ENCODE data around the gene DOK6. TPM values are rescaled to one million over a fixed set of nuclear protein-coding genes. Genes with fewer than 3 reads are reported as not detected.

DOK6 gene
- total RNA-seq, 4 donors from 2014 or later = 0.13 to 0.17 TPM; not detected in 2

DNA sequence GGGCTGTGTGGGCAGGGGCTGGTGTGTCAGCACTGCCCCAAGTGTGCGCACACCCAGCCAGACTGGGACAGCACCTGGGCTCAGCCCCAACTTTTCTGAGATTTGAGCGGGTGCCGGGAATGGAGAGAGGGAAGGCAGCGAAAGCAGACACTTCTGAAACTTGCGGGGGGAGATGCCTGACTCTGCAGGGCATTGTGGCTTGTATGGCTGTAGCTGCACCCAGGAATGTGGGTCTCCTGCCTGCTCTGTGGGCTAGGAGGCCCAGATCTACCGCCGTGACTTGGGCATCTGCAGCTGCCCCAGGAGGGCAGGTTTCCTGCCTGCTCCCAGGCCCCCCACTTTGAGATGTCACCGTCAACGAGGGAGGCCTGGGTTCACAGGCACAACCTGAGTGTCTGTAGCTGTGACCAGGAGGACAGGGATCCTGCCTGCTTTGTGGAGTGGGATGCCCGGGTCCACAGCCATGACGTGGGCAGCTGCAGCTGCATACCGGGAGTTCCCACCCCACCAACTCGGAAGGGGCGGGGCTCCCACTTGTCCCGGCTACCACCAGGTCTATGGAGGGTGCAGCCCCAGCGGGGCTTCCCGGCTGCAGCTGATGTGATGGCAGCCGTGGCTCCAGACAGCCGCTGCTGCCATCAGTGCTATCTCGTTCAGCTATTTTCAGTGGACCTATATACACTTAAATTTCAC lies 95.3 kb downstream of the DOK6 start:
- H3K27ac ChIP-seq = no peak overlapping the region
- DNase-seq = no peak
- in situ Hi-C loops (cut with MboI; ENCODE audit: low sequenced_read_pairs in 4 of 4) = no loop called here

DNA sequence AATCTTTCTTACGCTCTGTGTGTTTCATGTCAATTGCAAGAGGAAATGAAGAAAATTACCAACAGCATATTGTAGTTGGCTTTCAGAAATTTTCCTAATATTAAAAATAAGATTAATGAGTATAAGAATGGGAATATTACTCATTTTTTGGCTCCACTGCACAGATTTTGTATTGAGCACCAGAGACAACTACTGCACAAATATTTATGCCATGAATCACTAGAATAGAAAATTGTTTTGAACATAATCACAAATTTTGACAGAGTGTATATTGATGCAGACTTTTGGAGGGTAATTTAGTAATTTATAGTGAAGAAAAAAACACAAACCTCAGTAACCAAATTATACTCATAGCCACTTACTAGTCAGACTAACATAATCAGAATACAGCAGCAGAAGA lies 118.3 kb downstream of the DOK6 start:
- no peaks in the 10 kb centered on the region for H3K36me3 ChIP-seq
- H3K4me1 ChIP-seq = no peaks in the 10 kb centered on the region
- ATAC-seq = no peak
- TF ChIP-seq POLR2A (IDR thresholded peaks at IDR 0.05) = no peak
- TF ChIP-seq, protein P1, sequence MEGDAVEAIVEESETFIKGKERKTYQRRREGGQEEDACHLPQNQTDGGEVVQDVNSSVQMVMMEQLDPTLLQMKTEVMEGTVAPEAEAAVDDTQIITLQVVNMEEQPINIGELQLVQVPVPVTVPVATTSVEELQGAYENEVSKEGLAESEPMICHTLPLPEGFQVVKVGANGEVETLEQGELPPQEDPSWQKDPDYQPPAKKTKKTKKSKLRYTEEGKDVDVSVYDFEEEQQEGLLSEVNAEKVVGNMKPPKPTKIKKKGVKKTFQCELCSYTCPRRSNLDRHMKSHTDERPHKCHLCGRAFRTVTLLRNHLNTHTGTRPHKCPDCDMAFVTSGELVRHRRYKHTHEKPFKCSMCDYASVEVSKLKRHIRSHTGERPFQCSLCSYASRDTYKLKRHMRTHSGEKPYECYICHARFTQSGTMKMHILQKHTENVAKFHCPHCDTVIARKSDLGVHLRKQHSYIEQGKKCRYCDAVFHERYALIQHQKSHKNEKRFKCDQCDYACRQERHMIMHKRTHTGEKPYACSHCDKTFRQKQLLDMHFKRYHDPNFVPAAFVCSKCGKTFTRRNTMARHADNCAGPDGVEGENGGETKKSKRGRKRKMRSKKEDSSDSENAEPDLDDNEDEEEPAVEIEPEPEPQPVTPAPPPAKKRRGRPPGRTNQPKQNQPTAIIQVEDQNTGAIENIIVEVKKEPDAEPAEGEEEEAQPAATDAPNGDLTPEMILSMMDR (IDR thresholded peaks at IDR 0.05 in 4 of 5, conservative IDR thresholded peaks at IDR 0.05 in 1 of 5) = no peak
- no peak overlapping the region for H3K27ac ChIP-seq
- in situ Hi-C loops (cut with MboI; ENCODE audit: low sequenced_read_pairs in 4 of 4) (no loop called here), intact Hi-C loops (cut with DNase I; ENCODE audit: low total_unique reads) (no loop called here)
- no peak for DNase-seq
- no peaks in the 10 kb centered on the region for H3K27me3 ChIP-seq
- H3K4me3 ChIP-seq = no peak overlapping the region
- no peaks in the 10 kb centered on the region for H3K9me3 ChIP-seq

More for the DNA sequence above, 95.3 kb downstream of the DOK6 start:
- no peak for ATAC-seq
- no peaks in the 10 kb centered on the region for H3K27me3 ChIP-seq
- TF ChIP-seq POLR2A (IDR thresholded peaks at IDR 0.05) = no peak
- TF ChIP-seq, protein P1 (IDR thresholded peaks at IDR 0.05 in 4 of 5, conservative IDR thresholded peaks at IDR 0.05 in 1 of 5) = no peak
- no peaks in the 10 kb centered on the region for H3K9me3 ChIP-seq
- no peaks in the 10 kb centered on the region for H3K4me1 ChIP-seq
- intact Hi-C loops (cut with DNase I; ENCODE audit: low total_unique reads) = no loop called here
- no peak overlapping the region for H3K4me3 ChIP-seq
- no peaks in the 10 kb centered on the region for H3K36me3 ChIP-seq

DNA sequence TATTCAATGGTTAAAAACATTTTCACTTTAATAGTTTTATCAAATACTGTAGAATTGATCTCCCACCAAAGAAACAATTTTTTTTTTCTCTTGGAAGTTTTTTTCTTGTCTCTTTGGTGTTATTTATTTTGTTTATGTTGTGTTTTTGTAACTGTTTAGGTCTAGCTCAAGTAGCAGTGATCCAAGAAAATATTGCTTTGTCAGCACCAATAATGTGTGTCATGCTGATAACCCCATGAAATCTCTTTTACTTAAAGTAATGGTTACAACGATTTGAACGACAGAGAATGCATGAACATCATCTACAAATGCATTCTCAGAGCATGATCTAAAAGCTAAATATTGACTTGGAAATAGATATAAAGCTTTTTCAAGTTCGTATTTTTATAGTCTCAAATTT lies 122.9 kb downstream of the DOK6 start:
- Histone ChIP-seq H3K9me3 (no peaks in the 10 kb centered on the region), H3K36me3 (no peaks in the 10 kb centered on the region), H3K27ac (no peak overlapping the region), H3K4me3 (no peak overlapping the region), H3K27me3 (no peaks in the 10 kb centered on the region), H3K4me1 (no peaks in the 10 kb centered on the region)
- DNase-seq = no peak
- in situ Hi-C loops (cut with MboI; ENCODE audit: low sequenced_read_pairs in 4 of 4) = no loop called here
- intact Hi-C loops (cut with DNase I; ENCODE audit: low total_unique reads) = no loop called here
- ATAC-seq = no peak
- no peak for TF ChIP-seq POLR2A (IDR thresholded peaks at IDR 0.05)
- TF ChIP-seq, protein P1 (IDR thresholded peaks at IDR 0.05 in 4 of 5, conservative IDR thresholded peaks at IDR 0.05 in 1 of 5) = no peak

DNA sequence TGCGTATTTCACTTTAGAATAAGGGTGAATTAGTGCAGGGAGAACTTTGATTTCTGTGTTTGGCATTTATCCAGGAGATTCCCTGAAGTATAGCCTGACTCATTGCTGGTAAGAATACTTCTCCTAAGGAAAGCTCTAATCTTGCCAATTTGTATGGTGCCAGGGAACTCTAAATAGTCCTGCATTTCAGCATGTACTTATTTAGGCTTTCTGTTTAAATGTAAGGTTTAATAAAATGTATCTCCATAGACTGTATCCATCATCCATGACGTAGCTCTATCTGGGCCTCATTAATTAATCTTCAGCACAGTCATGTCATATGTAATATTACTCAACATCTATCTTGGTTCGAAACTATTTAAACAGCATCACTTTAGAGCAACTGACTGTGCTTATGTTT lies 127.7 kb downstream of the DOK6 start:
- ATAC-seq (no peak), DNase-seq (no peak)
- H3K4me1 ChIP-seq = no peaks in the 10 kb centered on the region
- H3K27ac ChIP-seq = no peak overlapping the region
- H3K9me3 ChIP-seq = no peaks in the 10 kb centered on the region
- no peaks in the 10 kb centered on the region for H3K27me3 ChIP-seq
- H3K4me3 ChIP-seq = no peak overlapping the region
- in situ Hi-C loops (cut with MboI; ENCODE audit: low sequenced_read_pairs in 4 of 4) (no loop called here), intact Hi-C loops (cut with DNase I; ENCODE audit: low total_unique reads) (no loop called here)
- TF ChIP-seq, protein P1 (IDR thresholded peaks at IDR 0.05 in 4 of 5, conservative IDR thresholded peaks at IDR 0.05 in 1 of 5) = no peak
- no peak for TF ChIP-seq POLR2A (IDR thresholded peaks at IDR 0.05)
- no peaks in the 10 kb centered on the region for H3K36me3 ChIP-seq

DNA sequence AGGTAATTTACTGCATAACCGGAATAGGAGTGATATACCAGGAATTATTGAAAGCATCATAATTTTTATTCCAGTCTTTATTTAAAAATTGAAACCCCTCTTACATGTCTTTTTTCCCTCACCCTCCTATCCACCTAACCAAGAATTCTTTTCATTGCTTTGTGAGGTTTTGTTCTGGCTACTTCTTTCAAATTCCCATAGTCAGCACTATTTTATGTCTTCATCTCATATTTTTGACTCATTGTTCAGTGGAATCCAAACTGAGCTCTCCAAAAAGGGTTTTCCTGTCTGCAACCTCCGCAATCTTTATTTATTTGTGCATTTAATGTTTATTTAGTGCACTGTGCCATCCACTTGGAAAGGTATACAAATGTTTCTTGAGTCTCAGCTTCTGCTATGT lies 128.5 kb downstream of the DOK6 start:
- no peaks in the 10 kb centered on the region for H3K36me3 ChIP-seq
- H3K27ac ChIP-seq = no peak overlapping the region
- DNase-seq (no peak), ATAC-seq (no peak)
- in situ Hi-C loops (cut with MboI; ENCODE audit: low sequenced_read_pairs in 4 of 4) = no loop called here
- H3K27me3 ChIP-seq = no peaks in the 10 kb centered on the region
- TF ChIP-seq POLR2A (IDR thresholded peaks at IDR 0.05) = no peak
- TF ChIP-seq, protein P1 (IDR thresholded peaks at IDR 0.05 in 4 of 5, conservative IDR thresholded peaks at IDR 0.05 in 1 of 5) = no peak
- no peak overlapping the region for H3K4me3 ChIP-seq
- intact Hi-C loops (cut with DNase I; ENCODE audit: low total_unique reads) = no loop called here
- no peaks in the 10 kb centered on the region for H3K4me1 ChIP-seq
- H3K9me3 ChIP-seq = no peaks in the 10 kb centered on the region
